ENCODE data around the gene DMGDH.
"Not testable (repeated sequence)": the region's sequence is repeated elsewhere in the genome, so short reads cannot be mapped to it uniquely, and the experiment has no call there.

GRCh38 chr5:78983194-78983593 is 86.3 kb downstream of the DMGDH start:
- TF ChIP-seq CTCF (conservative IDR thresholded peaks at IDR 0.05); ZFX (IDR thresholded peaks at IDR 0.05): not testable (repeated sequence)

Measured in C4-2B (cell line).